ENCODE measurements around the gene MEIKIN. TPM values are rescaled to one million over a fixed set of nuclear protein-coding genes. Genes with fewer than 3 reads are reported as not detected.

MEIKIN gene
- total and polyA plus RNA-seq, 2 of the 13 experiments (the other 11 are each of a cell fraction or from before 2014, with no cell fraction given) = not detected

DNA sequence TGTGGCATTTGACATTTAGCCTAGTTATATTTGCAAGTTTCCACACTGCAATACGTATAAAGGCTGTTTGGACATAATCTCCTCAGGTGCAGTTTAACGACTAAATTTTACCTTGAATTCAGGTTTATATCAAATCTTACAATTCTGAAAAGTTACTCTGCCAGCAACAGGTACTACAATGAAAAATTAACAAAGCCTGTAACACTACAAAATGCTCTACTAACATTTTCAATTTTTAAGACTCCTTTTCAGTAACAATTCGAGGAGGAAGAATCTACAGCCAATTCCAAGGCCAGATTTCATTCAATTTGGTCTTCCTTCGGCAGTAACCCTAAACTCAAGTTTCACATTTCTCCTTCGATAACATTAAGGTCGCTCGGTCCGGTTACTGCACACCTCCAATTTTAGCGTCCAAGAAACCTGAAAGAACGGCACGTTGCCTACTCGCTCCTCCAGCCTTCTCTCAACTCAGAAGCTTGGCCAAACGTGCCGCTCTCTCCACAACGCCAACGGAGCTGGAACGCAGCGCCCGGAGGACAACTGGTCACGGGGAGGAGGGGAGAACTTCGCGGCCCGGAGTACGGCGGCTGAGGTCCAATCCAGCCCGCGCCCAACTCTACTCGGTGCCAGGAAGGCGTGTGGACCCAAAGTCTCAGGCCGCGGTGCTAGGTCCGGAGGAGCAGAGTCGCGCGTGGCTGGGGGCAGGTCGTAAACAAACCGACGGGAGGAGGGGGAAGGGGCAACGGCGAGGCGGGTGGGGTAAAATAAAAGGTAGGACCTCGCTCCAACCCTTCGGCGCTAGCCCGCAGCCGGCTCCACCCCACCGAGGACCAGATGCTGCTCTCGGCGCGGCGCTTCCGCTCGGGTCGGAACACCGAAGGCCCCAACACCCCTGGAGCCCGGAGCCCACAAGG, 149.3 kb downstream of the MEIKIN start (continued):
- TF ChIP-seq, protein P1, sequence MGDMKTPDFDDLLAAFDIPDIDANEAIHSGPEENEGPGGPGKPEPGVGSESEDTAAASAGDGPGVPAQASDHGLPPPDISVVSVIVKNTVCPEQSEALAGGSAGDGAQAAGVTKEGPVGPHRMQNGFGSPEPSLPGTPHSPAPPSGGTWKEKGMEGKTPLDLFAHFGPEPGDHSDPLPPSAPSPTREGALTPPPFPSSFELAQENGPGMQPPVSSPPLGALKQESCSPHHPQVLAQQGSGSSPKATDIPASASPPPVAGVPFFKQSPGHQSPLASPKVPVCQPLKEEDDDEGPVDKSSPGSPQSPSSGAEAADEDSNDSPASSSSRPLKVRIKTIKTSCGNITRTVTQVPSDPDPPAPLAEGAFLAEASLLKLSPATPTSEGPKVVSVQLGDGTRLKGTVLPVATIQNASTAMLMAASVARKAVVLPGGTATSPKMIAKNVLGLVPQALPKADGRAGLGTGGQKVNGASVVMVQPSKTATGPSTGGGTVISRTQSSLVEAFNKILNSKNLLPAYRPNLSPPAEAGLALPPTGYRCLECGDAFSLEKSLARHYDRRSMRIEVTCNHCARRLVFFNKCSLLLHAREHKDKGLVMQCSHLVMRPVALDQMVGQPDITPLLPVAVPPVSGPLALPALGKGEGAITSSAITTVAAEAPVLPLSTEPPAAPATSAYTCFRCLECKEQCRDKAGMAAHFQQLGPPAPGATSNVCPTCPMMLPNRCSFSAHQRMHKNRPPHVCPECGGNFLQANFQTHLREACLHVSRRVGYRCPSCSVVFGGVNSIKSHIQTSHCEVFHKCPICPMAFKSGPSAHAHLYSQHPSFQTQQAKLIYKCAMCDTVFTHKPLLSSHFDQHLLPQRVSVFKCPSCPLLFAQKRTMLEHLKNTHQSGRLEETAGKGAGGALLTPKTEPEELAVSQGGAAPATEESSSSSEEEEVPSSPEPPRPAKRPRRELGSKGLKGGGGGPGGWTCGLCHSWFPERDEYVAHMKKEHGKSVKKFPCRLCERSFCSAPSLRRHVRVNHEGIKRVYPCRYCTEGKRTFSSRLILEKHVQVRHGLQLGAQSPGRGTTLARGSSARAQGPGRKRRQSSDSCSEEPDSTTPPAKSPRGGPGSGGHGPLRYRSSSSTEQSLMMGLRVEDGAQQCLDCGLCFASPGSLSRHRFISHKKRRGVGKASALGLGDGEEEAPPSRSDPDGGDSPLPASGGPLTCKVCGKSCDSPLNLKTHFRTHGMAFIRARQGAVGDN (CRISPR knock-in tag; IDR thresholded peaks at IDR 0.05) = no peak
- TF ChIP-seq NONO (IDR thresholded peaks at IDR 0.05) (no peak), NONO (CRISPR knock-in tag; conservative IDR thresholded peaks at IDR 0.05) (no peak), RELA (CRISPR knock-in tag; IDR thresholded peaks at IDR 0.05) (no peak), SNAPC2 (CRISPR knock-in tag; IDR thresholded peaks at IDR 0.05) (peak; percentile 3; the same call in 1 of the 2 replicates), SIN3B (IDR thresholded peaks at IDR 0.05; ENCODE audit: low read length) (no peak), GTF3A (CRISPR knock-in tag; conservative IDR thresholded peaks at IDR 0.05) (no peak), ZNF180 (CRISPR knock-in tag; IDR thresholded peaks at IDR 0.05; ENCODE audit: borderline replicate concordance, low read depth) (no peak), ZNF891 (CRISPR knock-in tag; IDR thresholded peaks at IDR 0.05) (no peak), ZNF772 (CRISPR knock-in tag; IDR thresholded peaks at IDR 0.05) (no peak), ATF7 (IDR thresholded peaks at IDR 0.05) (no peak), ATF7 (CRISPR knock-in tag; IDR thresholded peaks at IDR 0.05) (no peak), TCF7L2 (IDR thresholded peaks at IDR 0.05; ENCODE audit: low read depth, low read length) (no peak), ZNF615 (CRISPR knock-in tag; IDR thresholded peaks at IDR 0.05; ENCODE audit: borderline replicate concordance) (no peak), PPARG (CRISPR knock-in tag; conservative IDR thresholded peaks at IDR 0.05) (no peak)
- TF ChIP-seq, protein P2, sequence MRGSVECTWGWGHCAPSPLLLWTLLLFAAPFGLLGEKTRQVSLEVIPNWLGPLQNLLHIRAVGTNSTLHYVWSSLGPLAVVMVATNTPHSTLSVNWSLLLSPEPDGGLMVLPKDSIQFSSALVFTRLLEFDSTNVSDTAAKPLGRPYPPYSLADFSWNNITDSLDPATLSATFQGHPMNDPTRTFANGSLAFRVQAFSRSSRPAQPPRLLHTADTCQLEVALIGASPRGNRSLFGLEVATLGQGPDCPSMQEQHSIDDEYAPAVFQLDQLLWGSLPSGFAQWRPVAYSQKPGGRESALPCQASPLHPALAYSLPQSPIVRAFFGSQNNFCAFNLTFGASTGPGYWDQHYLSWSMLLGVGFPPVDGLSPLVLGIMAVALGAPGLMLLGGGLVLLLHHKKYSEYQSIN (CRISPR knock-in tag; IDR thresholded peaks at IDR 0.05; ENCODE audit: borderline replicate concordance) = no peak
- TF ChIP-seq, protein P3, sequence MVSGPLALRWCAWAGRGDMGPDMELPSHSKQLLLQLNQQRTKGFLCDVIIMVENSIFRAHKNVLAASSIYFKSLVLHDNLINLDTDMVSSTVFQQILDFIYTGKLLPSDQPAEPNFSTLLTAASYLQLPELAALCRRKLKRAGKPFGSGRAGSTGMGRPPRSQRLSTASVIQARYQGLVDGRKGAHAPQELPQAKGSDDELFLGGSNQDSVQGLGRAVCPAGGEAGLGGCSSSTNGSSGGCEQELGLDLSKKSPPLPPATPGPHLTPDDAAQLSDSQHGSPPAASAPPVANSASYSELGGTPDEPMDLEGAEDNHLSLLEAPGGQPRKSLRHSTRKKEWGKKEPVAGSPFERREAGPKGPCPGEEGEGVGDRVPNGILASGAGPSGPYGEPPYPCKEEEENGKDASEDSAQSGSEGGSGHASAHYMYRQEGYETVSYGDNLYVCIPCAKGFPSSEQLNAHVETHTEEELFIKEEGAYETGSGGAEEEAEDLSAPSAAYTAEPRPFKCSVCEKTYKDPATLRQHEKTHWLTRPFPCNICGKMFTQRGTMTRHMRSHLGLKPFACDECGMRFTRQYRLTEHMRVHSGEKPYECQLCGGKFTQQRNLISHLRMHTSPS (CRISPR knock-in tag; IDR thresholded peaks at IDR 0.05; ENCODE audit: low read depth) = no peak
- TF ChIP-seq, protein P4, sequence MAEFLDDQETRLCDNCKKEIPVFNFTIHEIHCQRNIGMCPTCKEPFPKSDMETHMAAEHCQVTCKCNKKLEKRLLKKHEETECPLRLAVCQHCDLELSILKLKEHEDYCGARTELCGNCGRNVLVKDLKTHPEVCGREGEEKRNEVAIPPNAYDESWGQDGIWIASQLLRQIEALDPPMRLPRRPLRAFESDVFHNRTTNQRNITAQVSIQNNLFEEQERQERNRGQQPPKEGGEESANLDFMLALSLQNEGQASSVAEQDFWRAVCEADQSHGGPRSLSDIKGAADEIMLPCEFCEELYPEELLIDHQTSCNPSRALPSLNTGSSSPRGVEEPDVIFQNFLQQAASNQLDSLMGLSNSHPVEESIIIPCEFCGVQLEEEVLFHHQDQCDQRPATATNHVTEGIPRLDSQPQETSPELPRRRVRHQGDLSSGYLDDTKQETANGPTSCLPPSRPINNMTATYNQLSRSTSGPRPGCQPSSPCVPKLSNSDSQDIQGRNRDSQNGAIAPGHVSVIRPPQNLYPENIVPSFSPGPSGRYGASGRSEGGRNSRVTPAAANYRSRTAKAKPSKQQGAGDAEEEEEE (CRISPR knock-in tag; IDR thresholded peaks at IDR 0.05; ENCODE audit: borderline replicate concordance) = no peak
- TF ChIP-seq, protein P5, sequence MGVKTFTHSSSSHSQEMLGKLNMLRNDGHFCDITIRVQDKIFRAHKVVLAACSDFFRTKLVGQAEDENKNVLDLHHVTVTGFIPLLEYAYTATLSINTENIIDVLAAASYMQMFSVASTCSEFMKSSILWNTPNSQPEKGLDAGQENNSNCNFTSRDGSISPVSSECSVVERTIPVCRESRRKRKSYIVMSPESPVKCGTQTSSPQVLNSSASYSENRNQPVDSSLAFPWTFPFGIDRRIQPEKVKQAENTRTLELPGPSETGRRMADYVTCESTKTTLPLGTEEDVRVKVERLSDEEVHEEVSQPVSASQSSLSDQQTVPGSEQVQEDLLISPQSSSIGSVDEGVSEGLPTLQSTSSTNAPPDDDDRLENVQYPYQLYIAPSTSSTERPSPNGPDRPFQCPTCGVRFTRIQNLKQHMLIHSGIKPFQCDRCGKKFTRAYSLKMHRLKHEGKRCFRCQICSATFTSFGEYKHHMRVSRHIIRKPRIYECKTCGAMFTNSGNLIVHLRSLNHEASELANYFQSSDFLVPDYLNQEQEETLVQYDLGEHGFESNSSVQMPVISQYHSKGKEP (CRISPR knock-in tag; IDR thresholded peaks at IDR 0.05) = no peak
